ENCODE data around the gene FGD3.

- TF ChIP-seq CTCF (optimal IDR thresholded peaks at IDR 0.05 in 1 of 3, IDR thresholded peaks at IDR 0.05 in 1 of 3, conservative IDR thresholded peaks at IDR 0.05 in 1 of 3; ENCODE audit: extremely low read depth in 1 of 3, insufficient read depth in 2 of 3, low read length in 3 of 3) (no peak), EZH2 (IDR thresholded peaks at IDR 0.05; ENCODE audit: low read length) (no peak)
These were observed 22.5 kb downstream of the FGD3 start for GRCh38 chr9:92969516-92970466.

All from keratinocyte (primary cell).